Hippocampal formation (tissue), 2 donors: Measurements from ENCODE around the gene ZNF780A.
"Not testable (repeated sequence)": the region's sequence is repeated elsewhere in the genome, so short reads cannot be mapped to it uniquely, and the experiment has no call there.

Experiments
- DNase-seq, 2 donors: peaks; one replicate each; lab custom pipeline; 2025; lab: John Stamatoyannopoulos, UW

Gene ZNF780A

GRCh38 chr19:40084948-40085347, 5.8 kb downstream of the ZNF780A start:
- no peak for DNase-seq

GRCh38 chr19:40081411-40081810, 9.3 kb downstream of the ZNF780A start:
- DNase-seq = no peak

- DNase-seq = no peak
Measured at GRCh38 chr19:40080289-40080688, 10.5 kb downstream of the ZNF780A start.

- no peak for DNase-seq
Measured at GRCh38 chr19:40078377-40078776, 12.4 kb downstream of the ZNF780A start.

DNA sequence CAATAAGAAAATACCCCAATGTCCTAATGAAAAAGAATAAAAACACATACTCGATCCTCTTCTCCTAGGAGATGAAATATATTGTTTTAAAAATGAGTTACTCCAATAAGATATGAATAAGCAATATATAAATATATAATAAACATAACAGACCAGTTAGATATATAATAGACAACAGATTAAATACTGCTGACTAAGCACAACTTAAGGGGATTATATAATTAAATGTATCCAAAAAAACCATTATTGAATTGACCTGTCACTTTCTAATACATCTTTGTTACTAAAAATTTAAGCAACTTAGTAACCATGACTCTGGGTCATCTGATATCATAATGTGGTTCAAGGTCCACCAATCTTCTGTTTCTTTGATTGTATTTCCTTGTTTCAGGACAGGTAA, 20.7 kb downstream of the ZNF780A start:
- DNase-seq = no peak

DNA sequence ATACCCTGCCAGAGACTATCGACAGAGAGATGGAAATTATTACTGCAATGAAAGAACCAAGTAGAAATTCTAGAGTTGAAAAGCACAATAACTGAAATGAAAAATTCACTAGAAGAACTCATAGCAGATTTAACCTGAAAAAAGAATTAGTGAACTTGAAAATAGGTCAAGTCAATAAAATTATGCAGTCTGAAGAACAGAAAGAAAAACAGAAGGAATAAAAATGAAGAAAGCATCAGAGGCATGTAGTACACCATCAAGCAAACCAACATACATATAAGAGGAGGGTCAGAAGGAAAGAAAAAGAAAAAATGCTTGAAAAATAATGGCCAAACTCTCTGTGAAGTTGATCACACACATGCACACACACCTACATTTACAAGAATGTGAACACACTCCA, 31.1 kb downstream of the ZNF780A start:
- DNase-seq = no peak

- DNase-seq = no peak
Measured at GRCh38 chr19:40057166-40057565, 33.6 kb downstream of the ZNF780A start.

DNA sequence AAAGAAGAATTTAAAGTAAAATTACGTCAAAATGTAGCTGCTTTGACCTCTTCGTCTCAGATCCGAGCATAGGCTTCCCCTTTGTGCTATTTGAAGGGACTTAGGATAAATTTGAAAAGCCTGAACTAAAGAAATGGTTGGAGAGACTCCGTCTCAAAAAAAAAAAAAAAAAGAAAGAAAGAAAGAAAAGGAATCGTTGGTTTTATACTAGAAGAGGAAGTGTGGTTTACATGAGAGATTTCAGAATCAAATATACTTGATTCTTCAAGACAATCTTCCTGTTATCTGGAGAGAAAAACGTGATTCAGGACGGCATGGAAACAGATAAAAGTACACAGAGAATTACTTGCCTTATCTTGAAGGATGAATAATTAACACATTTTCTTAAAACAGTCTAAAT, 34.2 kb downstream of the ZNF780A start:
- no peak for DNase-seq

GRCh38 chr19:40055832-40056504, 34.8 kb downstream of the ZNF780A start, which contains the start of gene ZNF780B:
TSS of gene ZNF780B (minus strand) at chr19:40056231. CDS start at chr19:40050332, 5,899 bp downstream.
- peak; percentile 65 to 75 for DNase-seq

DNA sequence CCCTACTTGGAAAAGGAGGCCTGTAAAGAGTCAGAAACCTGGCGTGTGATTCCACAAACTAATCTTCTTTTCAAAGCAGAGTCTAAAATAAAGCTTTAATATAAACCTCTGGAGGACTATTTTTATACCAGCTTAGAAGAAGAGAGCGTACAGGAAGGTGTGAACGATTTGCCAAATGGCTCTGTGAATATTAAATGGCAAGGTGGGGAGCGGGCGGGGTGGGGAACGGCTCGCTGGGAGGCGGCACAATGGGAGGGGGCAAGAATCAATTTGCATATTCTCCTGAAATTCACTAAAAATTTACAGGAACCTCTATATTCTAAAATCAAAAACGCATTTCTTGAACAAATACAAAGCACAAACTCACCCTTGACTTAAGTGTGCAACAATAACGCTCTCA, 35.7 kb downstream of the ZNF780A start:
- no peak for DNase-seq

DNA sequence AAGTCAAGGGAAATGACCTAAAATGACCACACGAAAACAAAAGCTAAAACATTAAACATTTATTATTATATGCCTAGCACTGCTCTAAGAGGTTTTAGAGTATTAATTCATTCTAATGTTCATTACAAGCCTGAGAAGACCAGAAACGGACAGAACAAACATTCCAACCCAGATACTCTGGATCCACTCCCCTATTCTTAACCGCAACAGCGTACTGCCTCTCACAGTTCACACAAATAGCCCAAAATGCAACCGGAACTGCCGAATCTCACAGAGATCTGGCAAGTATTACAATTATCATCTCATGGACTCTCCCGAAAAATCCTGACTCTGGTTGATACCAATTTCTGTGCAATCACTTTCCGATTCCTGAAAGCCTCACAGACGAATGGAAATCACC, 36.1 kb downstream of the ZNF780A start:
- no peak for DNase-seq

GRCh38 chr19:40053491-40053890, 37.3 kb downstream of the ZNF780A start:
- no peak for DNase-seq

DNA sequence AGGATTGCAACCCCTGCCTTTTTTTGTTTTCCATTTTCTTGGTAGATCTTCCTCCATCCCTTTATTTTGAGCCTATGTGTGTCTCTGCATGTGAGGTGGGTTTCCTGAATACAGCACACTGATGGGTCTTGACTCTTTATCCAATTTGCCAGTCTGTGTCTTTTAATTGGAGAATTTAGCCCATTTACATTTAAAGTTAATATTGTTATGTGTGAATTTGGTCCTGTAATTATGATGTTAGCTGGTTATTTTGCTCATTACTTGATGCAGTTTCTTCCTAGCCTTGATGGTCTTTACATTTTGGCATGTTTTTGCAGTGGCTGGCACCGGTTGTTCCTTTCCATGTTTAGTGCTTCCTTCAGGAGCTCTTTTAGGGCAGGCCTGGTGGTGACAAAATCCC, 49.0 kb downstream of the ZNF780A start:
- not testable (repeated sequence) for DNase-seq

- DNase-seq = not testable (repeated sequence)
Measured at GRCh38 chr19:40038047-40038446, 52.7 kb downstream of the ZNF780A start.

DNA sequence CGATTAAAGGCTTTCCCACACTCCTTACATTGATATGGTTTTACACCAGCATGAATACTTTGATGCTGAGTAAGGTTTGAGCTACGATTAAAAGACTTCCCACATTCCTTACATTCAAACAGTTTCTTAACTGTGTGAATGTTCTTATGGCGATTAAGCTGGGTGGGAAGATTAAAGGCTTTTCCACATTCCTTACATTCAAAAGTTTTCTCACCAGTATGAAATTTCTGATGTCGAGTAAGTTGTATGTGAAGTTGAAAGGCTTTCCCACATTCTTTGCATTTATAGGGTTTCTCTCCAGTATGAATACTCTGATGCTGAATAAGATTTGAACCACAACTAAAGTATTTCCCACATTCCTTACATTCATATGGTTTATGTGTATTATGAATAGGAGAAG, 54.7 kb downstream of the ZNF780A start:
- no peak for DNase-seq

- DNase-seq = no peak
Measured at GRCh38 chr19:40033989-40034560, 56.7 kb downstream of the ZNF780A start.

GRCh38 chr19:40026597-40026970, 64.2 kb downstream of the ZNF780A start:
- no peak for DNase-seq

- no peak for DNase-seq
Measured at GRCh38 chr19:40025938-40026596, 64.7 kb downstream of the ZNF780A start.

DNA sequence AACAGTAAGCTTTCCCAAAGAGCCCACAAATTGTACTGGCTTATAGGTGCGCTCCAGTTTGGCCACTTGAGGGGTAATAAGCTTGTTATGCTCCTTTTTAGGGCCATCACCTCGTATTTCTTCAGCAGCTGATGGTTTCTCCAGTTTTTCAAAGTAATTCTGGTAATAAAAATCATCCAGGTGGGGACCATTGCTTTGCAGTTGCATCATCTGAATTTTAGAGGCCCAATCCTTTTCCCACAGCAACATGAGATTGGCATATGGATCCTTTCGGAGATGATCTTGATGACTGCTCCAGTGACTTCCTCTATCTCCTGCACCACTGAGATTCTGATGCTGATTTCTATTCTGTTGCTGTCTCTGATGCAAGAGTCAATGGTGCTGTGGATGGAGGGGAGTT, 66.8 kb downstream of the ZNF780A start:
- DNase-seq = no peak
